HG03108 (cell line): ENCODE data around the gene LRRC3C.
"Not testable (repeated sequence)": the region's sequence is repeated elsewhere in the genome, so short reads cannot be mapped to it uniquely, and the experiment has no call there.

Source experiments
- ATAC-seq: cut with Tn5 transposase; IDR thresholded peaks from one replicate; pipeline ENCODE4 v1.9.1; 2021; ENCODE audit warnings: moderate library complexity; ENCODE audit not compliant: unreplicated experiment

The LRRC3C gene

DNA sequence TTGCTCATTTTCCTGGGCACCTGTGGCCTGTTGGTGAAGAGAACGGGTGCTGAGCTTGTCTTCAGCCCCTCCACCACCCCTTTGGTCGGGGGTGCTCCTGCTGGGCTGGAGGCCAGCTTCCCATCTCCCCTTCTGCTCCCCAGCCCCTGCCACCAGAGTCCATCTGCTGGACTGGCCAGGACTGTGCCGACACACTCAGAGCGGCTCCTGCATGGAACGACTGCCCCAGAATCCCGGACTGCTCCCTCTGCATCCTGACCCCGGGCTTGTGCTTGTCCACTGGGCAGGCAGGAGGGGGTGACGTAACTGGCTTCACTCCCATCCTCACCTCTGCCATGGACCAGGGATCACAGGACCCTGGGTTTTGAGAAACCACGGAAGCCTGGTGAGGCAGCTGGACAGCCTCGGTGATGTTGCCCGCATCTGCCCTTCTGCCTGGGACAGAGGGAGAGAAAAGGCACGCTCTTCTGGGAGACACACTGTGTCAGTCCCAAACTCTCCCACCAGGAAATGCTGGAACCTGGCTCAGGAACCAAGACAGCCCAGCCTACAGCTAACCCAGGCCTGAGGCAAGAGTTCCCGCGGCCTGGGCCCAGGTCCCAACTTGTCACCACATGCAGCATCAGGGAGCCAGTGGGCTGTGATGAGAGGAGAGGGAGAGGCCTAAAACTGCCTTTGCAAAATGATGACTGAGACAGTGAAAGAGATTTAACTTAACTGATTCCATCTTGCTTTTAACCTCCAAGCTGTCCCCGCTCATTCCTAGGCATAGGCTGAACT, 19.2 kb downstream of the LRRC3C start:
- ATAC-seq: no peak

DNA sequence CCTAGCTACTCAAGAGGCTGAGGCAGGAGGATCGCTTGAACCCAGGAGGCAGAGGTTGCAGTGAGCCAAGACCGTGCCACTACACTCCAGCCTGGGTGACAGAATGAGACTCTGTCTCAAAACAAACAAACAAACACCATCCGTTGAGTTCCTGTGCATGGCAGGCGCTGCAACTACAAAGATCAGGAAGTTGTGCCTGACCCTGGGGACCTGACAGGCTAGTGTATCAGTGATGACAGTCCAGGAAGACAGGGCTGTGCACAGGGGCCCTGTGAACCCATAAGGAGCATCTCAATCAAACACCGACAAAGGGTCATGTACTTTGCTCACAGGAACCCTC, 20.9 kb downstream of the LRRC3C start:
- ATAC-seq: not testable (repeated sequence)

DNA sequence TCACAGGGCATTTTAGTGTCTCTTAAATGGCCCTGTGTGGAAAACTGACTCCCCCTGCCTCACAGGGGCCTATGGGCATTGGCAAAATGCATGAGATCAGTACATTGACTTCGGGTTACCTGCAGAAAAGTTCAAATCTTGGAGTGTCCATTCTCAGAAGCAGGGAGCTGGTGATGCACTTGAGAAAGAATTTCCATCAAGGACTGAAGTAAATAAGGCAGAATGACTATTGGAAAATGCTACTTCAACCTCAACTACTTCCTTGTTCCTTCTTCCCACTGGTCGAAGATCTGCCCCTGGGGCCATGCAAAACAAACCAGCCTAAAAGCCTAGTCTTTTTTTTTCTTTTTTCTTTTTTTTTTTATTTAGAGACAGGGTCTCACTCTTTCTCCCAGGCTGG, 21.5 kb downstream of the LRRC3C start:
- no peak for ATAC-seq

DNA sequence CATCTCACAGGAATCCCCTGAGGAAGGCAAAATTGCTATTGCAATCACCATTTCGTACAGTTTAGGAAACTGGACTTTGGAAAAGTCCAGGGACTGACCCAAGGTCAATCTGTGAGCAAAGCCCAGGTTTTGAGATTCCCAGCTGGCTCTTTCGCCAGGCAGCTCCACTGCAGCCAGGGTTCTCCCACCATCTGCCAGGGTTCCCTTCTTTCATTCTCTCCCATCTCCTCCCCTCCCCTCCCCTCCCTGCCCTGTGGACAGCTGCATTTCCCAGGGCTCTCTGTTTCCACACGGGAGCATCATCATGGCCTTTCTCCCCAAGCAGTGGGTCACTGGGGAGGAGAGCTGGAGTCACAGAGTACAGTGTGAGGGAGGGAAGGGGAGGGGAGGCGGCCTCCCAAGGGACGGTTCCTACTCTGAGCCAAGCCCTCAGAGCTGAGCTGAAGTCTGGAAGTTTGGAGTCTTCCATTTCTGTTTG, 23.4 kb downstream of the LRRC3C start:
- no peak for ATAC-seq

DNA sequence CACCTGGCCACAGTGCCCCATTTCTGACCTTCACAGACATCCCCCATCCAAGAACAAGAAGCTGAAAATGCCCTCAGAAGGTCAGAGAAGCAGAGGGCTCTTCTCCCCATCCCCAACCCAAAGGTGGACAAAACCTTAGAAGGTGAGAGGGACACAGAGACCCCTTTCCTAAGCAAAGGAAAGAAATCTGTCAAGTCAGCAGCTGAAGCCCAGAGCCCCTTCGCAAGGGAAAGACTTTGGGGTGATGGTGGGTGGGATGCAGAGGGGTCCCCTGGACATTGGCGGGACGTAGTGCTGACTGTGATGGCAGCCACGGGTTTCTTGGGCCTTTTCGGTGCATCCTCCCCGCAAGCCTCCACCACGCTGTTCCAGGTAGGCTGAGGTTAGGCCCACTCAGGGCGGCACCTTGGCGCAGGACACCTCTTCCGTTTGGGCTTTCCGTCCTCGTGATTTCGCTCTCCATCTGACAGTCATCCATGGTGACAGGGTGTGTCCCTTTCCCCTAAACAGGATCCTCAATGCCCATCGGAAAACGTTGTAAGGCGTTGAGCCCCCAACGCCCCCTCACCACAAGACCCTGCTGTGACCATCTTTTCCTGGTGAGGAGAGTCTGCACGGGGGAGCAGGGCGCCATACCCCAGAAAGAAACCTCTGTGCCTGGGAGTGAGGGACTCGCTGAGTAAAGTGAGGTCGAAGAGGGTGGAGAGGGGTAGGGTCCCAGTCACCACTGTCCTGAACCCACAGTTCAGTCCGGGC, 24.6 kb downstream of the LRRC3C start:
- ATAC-seq: no peak

DNA sequence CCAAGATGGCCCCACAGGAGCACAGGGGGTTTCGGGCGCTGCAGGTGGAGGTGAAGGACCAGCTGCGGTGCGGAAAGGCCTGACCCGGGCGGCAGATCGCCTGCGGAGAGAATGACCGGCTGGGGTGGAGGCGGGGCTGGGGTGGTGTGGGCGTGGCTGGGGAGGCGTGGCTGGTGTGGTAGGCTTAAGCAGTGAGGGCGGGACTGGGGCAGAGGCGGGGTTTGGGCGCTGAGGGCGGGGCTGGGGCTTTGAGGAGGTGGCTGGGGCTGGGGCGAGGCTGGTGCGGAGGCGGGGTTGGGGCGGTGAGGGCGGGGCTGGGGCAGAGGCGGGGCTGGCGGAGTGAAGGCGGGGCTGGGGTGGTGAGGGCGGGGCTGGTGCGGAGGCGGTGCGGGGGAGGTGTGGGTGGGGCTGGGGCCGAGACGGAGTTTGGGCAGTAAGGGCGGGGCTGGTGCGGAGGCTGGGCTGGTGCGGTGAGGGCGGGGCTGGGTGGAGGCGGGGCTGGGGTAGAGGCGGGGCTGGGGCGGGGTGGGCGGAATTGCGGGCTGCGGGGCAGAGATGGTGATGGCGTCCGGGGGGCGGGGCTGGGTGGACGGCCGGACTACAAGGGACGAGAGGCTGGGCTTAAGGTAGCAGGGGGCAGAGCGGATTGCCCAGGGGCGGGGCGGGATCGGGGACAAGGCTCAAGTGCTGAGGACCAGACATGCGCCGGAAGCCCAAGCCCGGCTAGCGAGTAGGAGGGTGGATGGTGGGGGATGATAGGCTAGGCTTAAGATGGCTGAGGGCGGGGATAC, 25.3 kb downstream of the LRRC3C start:
- ATAC-seq: peak; percentile 75

DNA sequence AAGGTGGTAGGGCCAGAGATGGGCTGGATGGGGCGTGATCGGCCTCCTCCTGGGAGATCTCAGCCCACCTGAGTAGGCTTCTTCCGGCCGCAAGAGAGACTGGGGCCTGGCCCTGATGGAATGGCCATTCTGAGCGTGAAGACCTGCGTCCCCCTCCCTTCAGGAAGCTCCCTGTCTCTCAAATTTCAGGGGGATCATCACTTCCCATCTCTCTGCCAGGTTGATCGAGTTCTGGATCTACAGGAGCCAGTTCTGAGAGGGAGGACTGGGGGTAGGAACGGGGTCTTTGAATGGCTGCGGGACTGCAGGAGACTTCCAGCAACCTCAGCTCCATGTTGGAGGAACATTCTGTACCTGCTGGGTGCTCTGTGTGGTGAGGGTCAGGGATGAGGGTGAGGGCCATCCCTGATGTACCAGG, 25.9 kb downstream of the LRRC3C start:
- ATAC-seq: no peak

DNA sequence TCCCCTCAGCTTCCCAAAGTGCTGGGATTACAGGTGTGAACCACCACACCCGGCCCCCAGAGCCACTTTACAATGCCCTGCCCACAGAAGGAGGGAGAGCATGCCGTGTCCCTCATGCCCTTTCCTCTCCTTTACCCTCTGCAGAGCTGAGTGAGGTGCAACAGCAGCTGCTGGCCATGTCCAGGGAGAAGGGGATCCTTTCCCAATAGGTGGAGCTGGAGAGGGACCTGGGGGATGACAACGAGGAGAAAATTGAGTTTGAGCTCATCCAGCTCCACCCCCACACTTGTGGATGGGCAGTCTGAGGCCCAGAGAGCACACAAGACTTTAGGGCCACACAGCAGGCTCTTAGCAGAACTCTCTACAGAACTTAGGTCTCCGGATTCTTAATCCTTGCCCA, 27.3 kb downstream of the LRRC3C start:
- no peak for ATAC-seq

DNA sequence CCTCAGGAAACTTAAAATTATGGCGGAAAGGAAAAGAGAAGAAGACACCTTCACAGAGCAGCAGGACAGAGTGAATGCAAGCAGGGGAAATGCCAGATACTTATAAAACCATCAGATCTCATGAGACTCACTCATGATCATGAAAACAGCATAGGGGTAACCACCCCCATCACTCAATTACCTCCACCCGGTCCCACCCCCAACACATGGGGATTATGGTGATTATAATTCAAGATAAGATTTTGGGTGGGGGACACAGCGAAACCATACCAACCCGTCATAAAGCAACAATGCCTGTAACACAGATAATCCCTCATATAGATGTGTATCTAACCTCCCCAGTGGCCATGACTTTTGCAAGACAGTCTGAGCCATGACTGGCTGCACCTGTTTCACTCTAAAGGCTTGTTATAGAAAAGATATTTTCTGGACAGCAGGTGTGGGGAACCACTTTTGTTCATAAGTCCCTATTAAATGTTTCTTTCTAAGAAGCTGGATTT, 28.2 kb downstream of the LRRC3C start:
- ATAC-seq: no peak

DNA sequence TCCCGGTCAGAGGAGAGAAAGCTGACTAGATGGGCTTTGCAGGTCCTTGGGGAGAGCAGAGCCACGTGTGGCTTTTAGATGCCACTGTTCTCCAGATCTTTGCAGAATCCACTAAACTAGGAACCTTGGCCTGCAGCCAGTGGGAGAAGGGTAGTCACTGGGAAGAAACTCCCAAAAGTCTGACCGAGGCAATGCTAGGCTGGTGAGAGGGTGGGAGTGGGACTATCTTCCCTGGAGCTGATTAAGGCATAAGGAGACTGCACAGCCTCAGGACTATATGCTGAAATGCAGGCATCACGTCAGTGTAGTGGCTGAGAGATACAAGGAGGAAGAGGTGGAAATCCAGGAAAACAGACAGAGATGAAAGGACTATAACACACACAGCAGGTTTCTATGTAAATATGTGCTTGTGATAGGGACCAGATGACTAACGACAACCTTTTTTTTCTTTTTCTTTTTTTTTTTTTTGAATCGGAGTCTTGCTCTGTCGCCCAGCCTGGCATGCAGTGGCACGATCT, 33.1 kb downstream of the LRRC3C start:
- ATAC-seq: no peak

DNA sequence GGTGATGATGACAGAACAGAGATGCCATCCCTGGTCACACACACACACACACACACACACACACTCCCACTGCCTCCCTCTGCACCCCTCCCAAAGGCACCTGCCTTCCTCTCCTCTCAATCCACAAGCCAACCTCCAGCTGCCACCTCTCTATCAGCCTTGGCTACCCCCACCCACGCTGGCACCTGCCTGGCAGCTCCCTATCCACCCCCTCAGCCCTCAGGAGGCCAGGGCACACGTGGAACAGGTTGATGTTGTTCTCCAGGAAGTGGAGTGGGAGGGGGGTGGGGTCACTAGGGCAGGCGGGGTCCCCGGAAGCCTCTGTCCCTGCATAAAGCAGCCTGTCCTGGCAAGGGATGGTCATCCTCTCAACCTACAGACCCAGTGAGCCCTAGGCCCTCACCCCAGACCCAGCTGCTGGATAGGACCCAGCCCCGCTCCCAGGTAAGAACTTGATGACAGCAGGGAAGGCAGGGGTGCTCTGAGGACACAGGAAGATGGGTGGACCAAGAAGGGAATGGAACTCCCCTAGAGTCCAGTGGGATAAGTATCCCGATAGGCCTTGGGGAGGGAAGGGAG, 35.2 kb downstream of the LRRC3C start, which contains the start of gene GSDMA:
Gene GSDMA, plus strand, starts transcription at position 363 of the 579 bp plus-strand sequence. CDS start 2,684 bp downstream, outside the sequence.
- no peak for ATAC-seq

DNA sequence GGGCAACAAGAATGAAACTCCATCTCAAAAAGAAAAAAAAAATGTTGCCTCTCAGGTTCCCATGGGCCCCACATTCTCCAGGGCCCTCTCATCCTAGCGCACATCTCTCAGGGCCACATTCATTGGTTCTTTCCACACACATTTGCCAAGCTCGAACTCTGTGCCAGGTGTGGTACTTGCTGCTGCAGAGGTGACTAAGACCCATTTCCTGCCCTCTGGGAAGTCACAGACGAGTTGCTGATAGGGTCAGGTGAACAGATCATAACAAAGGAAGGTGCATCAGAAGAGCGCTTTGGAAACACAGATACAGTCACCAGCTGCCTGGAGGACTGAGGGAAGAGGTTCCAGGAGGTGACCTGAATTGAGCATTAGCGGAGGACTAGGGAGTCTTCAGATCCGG, 36.3 kb downstream of the LRRC3C start:
- no peak for ATAC-seq

DNA sequence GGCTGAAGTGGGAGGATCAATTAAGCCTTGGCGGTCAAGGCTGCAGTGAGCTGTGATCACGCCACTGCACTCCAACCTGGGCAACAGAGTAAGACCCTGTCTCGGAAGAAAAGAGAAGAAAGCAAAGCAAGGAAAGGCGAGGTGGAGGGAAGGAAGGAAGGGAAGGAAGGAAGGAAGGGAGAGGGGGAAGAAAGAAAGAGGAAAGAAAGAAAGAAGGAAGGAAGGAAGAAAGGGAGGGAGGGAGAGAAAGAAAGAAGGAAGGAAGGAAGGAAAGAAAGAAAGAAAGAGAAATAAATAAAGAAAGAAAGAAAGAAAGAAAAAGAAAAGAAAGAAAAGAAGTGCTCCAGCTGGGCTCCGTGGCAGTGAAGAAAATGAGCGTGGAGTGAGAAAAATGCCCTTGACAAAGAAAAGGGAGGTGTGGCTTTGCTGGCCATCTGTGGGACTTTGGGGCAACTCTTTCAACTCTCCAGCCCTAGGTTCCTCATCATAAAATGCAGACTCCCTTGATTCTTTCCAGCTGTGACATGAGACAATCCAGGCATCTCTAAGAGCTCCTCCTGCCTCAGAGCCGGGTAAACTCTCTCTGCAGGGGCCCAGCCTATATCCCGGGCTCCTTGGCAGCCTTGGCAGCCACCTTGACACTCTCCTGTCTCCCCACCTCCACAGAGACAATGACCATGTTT, 37.6 kb downstream of the LRRC3C start:
- no peak for ATAC-seq

DNA sequence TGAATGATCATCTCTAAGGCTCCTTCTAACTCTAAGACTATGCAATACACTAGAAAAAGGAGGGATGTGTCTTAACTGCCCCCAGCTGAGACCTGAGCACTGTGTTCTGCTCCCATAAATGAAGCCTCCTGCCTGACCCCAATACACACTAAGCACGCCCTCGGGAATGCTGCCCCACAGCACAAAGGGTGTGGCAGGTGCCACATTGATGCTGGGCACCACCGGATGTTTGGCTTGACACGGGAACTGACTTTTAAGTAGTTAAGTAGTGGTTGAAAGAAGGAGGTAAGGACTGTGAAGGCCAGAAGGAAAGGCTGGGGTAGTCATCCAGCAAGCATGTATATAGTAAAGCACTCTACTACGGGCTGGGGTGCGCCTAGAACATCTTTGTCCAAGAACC, 39.2 kb downstream of the LRRC3C start:
- ATAC-seq: no peak

DNA sequence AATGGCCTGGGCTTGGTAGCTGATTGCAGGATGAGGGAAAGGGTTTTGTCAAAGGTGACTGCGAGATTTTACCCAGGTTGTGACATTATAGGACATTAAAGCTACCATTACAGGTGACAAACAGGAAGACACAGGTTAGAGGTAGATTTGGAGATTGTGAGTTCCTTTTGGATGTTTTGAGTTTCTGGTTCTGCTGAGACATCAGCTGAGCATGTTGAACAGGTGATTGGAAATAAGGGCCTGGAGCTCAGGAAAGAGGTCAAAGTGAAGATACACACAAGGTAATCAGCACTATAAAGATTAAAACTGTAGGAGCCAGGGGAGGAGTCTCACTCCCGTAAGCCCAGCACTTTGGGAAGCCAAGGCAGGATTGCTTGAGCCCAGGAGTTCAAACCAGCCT, 41.2 kb downstream of the LRRC3C start:
- ATAC-seq: no peak

DNA sequence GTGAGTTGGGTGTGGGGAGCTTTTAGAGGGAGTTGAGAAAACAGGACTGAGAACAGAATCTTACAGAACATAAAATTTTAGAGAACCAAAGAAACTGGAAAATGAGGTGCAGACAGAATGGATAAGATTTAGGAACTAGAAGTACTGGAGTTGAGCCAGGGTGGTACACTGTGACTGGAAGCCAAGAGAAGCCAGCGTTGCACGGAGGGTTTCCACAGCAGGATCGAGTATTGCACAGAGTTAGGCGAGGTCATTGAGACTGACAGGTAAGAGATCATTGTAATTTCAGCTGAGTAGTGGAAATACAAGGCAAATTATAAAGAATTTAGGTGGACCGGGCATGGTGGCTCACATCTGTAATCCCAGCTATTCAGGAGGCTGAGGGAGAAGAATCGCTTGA, 41.8 kb downstream of the LRRC3C start:
- ATAC-seq: no peak

DNA sequence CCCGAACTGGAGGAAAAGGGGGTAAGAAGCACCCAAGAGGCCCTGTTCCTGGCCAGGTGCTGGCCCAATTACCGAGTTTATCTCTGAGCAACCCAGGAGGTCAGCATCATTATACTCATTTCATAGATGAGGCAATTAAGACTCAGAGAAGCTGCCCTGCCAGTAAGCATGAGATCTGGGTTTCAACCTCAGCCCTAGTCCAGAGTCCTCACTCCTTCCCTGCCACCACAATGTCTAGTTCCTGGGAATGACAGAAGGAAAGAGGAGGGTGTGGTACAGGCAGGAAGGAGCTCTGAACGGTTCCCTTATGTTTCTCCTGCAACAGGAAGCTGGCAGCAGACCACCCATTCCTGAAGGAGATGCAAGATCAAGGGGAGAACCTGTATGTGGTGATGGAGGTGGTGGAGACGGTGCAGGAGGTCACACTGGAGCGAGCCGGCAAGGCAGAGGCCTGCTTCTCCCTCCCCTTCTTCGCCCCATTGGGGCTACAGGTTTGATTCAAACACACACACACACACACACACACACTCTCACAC, 42.7 kb downstream of the LRRC3C start:
- no peak for ATAC-seq

DNA sequence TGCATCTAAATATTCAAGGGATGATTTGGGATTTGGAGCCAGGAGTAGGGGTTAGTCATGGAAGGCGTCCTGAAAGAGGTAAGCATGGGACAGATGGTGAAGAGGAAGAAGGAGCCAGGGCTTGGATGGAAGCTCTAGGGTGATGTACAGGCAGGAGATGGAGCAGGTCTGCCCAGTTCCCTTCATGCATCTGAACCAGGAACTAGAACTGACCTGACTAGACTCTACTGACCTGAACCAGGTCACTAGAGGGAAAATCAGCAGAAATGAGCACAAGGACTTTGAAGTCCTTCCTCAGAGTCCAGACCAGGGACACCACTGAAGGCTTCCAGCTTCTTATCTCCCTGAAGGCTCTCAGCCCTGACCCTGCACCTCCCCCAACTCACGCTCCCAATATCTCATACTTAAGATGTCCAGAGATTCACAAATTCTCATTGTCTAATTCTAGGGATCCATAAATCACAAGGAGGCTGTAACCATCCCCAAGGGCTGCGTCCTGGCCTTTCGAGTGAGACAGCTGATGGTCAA, 43.6 kb downstream of the LRRC3C start:
- no peak for ATAC-seq

DNA sequence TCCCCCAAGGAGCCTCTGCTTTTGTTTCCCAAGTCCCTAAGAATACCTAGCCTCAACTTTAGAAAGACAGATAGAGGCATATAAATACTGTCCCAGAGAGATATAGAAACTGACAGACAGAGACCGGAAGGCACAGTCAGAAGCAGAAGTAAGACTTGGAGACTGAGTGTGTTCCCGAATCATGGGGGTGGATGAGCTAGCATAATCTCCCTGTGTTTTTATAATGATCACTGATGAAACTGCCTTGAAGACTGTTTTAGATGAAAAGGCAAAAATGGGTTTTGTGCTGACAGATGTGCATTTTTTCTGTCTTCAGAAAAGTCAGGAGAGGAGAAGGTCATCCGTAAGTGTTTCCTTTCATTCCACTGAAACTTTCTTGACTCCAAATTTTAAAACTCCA, 44.7 kb downstream of the LRRC3C start:
- no peak for ATAC-seq

DNA sequence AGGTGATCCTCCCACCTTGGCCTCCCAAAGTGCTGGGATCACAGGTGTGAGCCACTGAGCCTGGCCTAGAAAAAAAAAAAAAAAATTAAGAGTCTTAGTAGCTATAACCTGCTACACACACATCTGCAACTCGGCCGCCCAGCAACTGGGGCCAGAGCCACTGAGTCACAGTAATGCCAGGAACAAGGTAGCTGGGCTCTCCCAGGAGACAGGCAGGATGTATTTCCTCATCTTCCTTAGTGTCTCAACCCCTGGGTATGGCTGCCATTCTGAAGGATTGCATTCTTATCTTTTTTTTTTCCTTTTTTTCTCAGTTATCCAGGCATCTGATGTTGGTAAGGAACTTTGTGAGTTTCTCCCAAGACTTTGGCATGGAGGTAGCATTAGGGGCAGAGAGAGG, 46.0 kb downstream of the LRRC3C start:
- no peak for ATAC-seq
